HepG2 (cell line): Measurements from ENCODE around the gene STON1. TPM values are rescaled to one million over a fixed set of nuclear protein-coding genes. Genes with fewer than 3 reads are reported as not detected.
A peak's percentile ranks its signal among the peaks of the same experiment; 100 is the strongest.

ENCODE experiments used
- ATF6 ChIP-seq: sonication (generic); formaldehyde crosslinking; conservative IDR thresholded peaks from 2 replicates; pipeline ENCODE4 v1.4.0; 2020; ENCODE audit warnings: missing genetic modification reagents
- FOXO1 ChIP-seq: sonication (generic); formaldehyde crosslinking; IDR thresholded peaks from 2 replicates; pipeline ENCODE4 v1.4.0; 2020; ENCODE audit warnings: missing genetic modification reagents
- JUNB ChIP-seq: sonication (generic); formaldehyde crosslinking; IDR thresholded peaks from 2 replicates; pipeline ENCODE4 v1.8.0; 2022; ENCODE audit warnings: missing genetic modification reagents, mild to moderate bottlenecking, borderline replicate concordance
- KAT8 ChIP-seq: IDR thresholded peaks from 2 replicates; pipeline ENCODE4 v1.6.1; 2016; ENCODE audit warnings: missing genetic modification reagents, missing compliant biosample characterization
- KLF16 ChIP-seq, 2 experiments: sonication (generic) in 1 of 2; formaldehyde crosslinking in 1 of 2; IDR thresholded peaks; 2 replicates each; pipeline versions ENCODE4 v1.6.1 to v1.8.0; 2016 to 2023; ENCODE audit warnings: missing genetic modification reagents in 2 of 2, missing compliant biosample characterization in 1 of 2
- KLF9 ChIP-seq: IDR thresholded peaks from 2 replicates; pipeline ENCODE4 v1.6.1; 2016; ENCODE audit warnings: low read depth
- PATZ1 ChIP-seq: sonication (generic); formaldehyde crosslinking; IDR thresholded peaks from 2 replicates; pipeline ENCODE4 v1.4.0; 2020; ENCODE audit warnings: missing genetic modification reagents
- PBX2 ChIP-seq: IDR thresholded peaks from 2 replicates; pipeline ENCODE4 v1.6.1; 2016; ENCODE audit warnings: control low read depth
- SAP130 ChIP-seq: IDR thresholded peaks from 2 replicates; pipeline ENCODE4 v1.6.1; 2016; ENCODE audit warnings: low read depth
- SNAPC4 ChIP-seq: sonication (generic); formaldehyde crosslinking; IDR thresholded peaks from 2 replicates; pipeline ENCODE4 v1.4.0; 2020; ENCODE audit warnings: mild to moderate bottlenecking, missing genetic modification reagents
- ZBTB25 ChIP-seq: IDR thresholded peaks from 2 replicates; pipeline ENCODE4 v1.6.1; 2018; ENCODE audit warnings: missing genetic modification reagents
- ZNF609 ChIP-seq: sonication (generic); formaldehyde crosslinking; IDR thresholded peaks from 2 replicates; pipeline ENCODE4 v1.4.0; 2020; ENCODE audit warnings: mild to moderate bottlenecking, missing genetic modification reagents, borderline replicate concordance
- polyA plus RNA-seq, 8 experiments: library from polyadenylated mRNA; depleted of rRNA in 3 of 8; stranded (reverse) in 7 of 8; unstranded in 1 of 8; fragments of >200 nt; fragmentation: Illumina TruSeq in 4 of 8; extraction: Trizol in 4 of 8; gene quantifications; 2 replicates each; pipeline versions ENCODE4 v1.2.1 to v1.2.3, GENCODE V29; 2011 to 2016; ENCODE audit warnings: low read depth in 4 of 8, missing spikeins in 1 of 8, mixed read lengths in 1 of 8; ENCODE audit not compliant: insufficient read depth in 1 of 8
- total RNA-seq, 5 experiments: library from RNA; depleted of rRNA; stranded (reverse); fragments of >200 nt; fragmentation: Illumina TruSeq; extraction: Trizol; gene quantifications; 2 replicates each; pipeline ENCODE4 v1.2.3, GENCODE V29; 2016; ENCODE audit warnings: low read depth in 1 of 5

Gene STON1
- total and polyA plus RNA-seq, 2 of the 13 experiments (the other 11 are each of a cell fraction or from before 2014, with no cell fraction given), result 0.09 to 0.28 TPM

GRCh38 chr2:48508461-48509124 lies 21.4 kb upstream of the STON1 start (continued):
- TF ChIP-seq PATZ1 (CRISPR knock-in tag), result 0 out of 2 replicates have a peak, but pooled peaks have one; percentile 9
- TF ChIP-seq SNAPC4 (CRISPR knock-in tag), result no peak
- TF ChIP-seq ATF6 (CRISPR knock-in tag), result no peak
- TF ChIP-seq KAT8 (CRISPR knock-in tag), result peak; percentile 21; the same call in 1 of the 2 replicates
- peak; percentile 58 for TF ChIP-seq SAP130 (CRISPR knock-in tag)
- TF ChIP-seq PBX2 (CRISPR knock-in tag), result no peak
- no peak for TF ChIP-seq KLF9
- TF ChIP-seq FOXO1 (CRISPR knock-in tag), result no peak; the same call in 1 of the 2 replicates
- no peak for TF ChIP-seq JUNB (CRISPR knock-in tag)
- no peak for TF ChIP-seq ZBTB25
- TF ChIP-seq ZNF609 (CRISPR knock-in tag), result no peak
- TF ChIP-seq KLF16 (CRISPR knock-in tag; IDR thresholded peaks at IDR 0.05), result 0 out of 4 replicates have a peak, but pooled peaks of 1 of the 2 experiments have one; percentile 31
